Inflammatory macrophage (primary cell): ENCODE data around the gene MGST3.
"Not testable (repeated sequence)": the region's sequence is repeated elsewhere in the genome, so short reads cannot be mapped to it uniquely, and the experiment has no call there.

Experiments used
- DNase-seq, 2 donors: peaks; one replicate each; pipeline ENCODE4 v3.0.0-alpha.2; 2020 to 2022

Gene MGST3

GRCh38 chr1:165629848-165630628 is 996 bp upstream of the MGST3 start:
- DNase-seq, result no peak

- peak; percentile 71 to 79 for DNase-seq
Measured at GRCh38 chr1:165631342-165632151, 513 bp downstream of the MGST3 start.

- no peak for DNase-seq
Measured at GRCh38 chr1:165632152-165632469, 1.1 kb downstream of the MGST3 start.

- peak; percentile 66 to 70 for DNase-seq
Measured at GRCh38 chr1:165632491-165632890, 1.5 kb downstream of the MGST3 start.

- DNase-seq, result peak; percentile 43 to 72
Measured at GRCh38 chr1:165633614-165634013, 2.6 kb downstream of the MGST3 start.

- no peak for DNase-seq
Measured at GRCh38 chr1:165634154-165634921, 3.3 kb downstream of the MGST3 start.

- no peak for DNase-seq
Measured at GRCh38 chr1:165635329-165635728, 4.3 kb downstream of the MGST3 start.

GRCh38 chr1:165635823-165636222 is 4.8 kb downstream of the MGST3 start:
- DNase-seq, result peak; percentile 13 to 24

- DNase-seq, result no peak
Measured at GRCh38 chr1:165637427-165637826, 6.4 kb downstream of the MGST3 start.

GRCh38 chr1:165638211-165638610 is 7.2 kb downstream of the MGST3 start:
- DNase-seq, result not testable (repeated sequence)

GRCh38 chr1:165639821-165640623 is 9.0 kb downstream of the MGST3 start:
- no peak for DNase-seq

GRCh38 chr1:165641231-165641987 is 10.4 kb downstream of the MGST3 start:
- DNase-seq, result peak in 1 of 2 donors; percentile 21

GRCh38 chr1:165644064-165644735 is 13.2 kb downstream of the MGST3 start:
- no peak for DNase-seq

GRCh38 chr1:165645654-165646366 is 14.8 kb downstream of the MGST3 start:
- DNase-seq, result no peak

- DNase-seq, result no peak
Measured at GRCh38 chr1:165647517-165647916, 16.5 kb downstream of the MGST3 start.

GRCh38 chr1:165647970-165648369 is 16.9 kb downstream of the MGST3 start:
- DNase-seq, result no peak

GRCh38 chr1:165648919-165649572 is 18.0 kb downstream of the MGST3 start:
- no peak for DNase-seq

GRCh38 chr1:165650981-165651625 is 20.1 kb downstream of the MGST3 start:
- DNase-seq, result no peak
